ENCODE data around the gene ZNF774.
"Not testable (repeated sequence)": the region's sequence is repeated elsewhere in the genome, so short reads cannot be mapped to it uniquely, and the experiment has no call there.

Gene ZNF774

GRCh38 chr15:90393040-90393439, 41.0 kb downstream of the ZNF774 start:
- no peak for DNase-seq

- DNase-seq: no peak
These were observed 42.0 kb downstream of the ZNF774 start for GRCh38 chr15:90394074-90394473.

- DNase-seq: no peak
These were observed 42.8 kb downstream of the ZNF774 start for GRCh38 chr15:90394748-90395442.

- no peak for DNase-seq
These were observed 44.2 kb downstream of the ZNF774 start for GRCh38 chr15:90396321-90396720.

- no peak for DNase-seq
These were observed 48.1 kb downstream of the ZNF774 start for GRCh38 chr15:90400005-90400758.

GRCh38 chr15:90400759-90401314, 48.8 kb downstream of the ZNF774 start:
- peak; percentile 19 to 63 for DNase-seq

GRCh38 chr15:90401495-90401894, 49.4 kb downstream of the ZNF774 start:
- peak in 1 of 2 experiments; percentile 20 for DNase-seq

GRCh38 chr15:90402223-90402622, 50.1 kb downstream of the ZNF774 start:
- peak; percentile 65 to 82 for DNase-seq

- no peak for DNase-seq
These were observed 50.7 kb downstream of the ZNF774 start for GRCh38 chr15:90402767-90403166.

- peak; percentile 2 to 39 for DNase-seq
These were observed 53.0 kb downstream of the ZNF774 start for GRCh38 chr15:90405055-90405607.

- DNase-seq: no peak
These were observed 55.3 kb downstream of the ZNF774 start for GRCh38 chr15:90407336-90407735.

GRCh38 chr15:90407871-90408317, 55.8 kb downstream of the ZNF774 start:
- no peak for DNase-seq

- DNase-seq: no peak
These were observed 56.6 kb downstream of the ZNF774 start for GRCh38 chr15:90408657-90409056.

- DNase-seq: not testable (repeated sequence)
These were observed 57.5 kb downstream of the ZNF774 start for GRCh38 chr15:90409587-90409986.

GRCh38 chr15:90410316-90410715, 58.2 kb downstream of the ZNF774 start:
- DNase-seq: not testable (repeated sequence)

GRCh38 chr15:90411176-90411575, 59.1 kb downstream of the ZNF774 start:
- DNase-seq: no peak
